ENCODE measurements around the gene TMEM131.

DNA sequence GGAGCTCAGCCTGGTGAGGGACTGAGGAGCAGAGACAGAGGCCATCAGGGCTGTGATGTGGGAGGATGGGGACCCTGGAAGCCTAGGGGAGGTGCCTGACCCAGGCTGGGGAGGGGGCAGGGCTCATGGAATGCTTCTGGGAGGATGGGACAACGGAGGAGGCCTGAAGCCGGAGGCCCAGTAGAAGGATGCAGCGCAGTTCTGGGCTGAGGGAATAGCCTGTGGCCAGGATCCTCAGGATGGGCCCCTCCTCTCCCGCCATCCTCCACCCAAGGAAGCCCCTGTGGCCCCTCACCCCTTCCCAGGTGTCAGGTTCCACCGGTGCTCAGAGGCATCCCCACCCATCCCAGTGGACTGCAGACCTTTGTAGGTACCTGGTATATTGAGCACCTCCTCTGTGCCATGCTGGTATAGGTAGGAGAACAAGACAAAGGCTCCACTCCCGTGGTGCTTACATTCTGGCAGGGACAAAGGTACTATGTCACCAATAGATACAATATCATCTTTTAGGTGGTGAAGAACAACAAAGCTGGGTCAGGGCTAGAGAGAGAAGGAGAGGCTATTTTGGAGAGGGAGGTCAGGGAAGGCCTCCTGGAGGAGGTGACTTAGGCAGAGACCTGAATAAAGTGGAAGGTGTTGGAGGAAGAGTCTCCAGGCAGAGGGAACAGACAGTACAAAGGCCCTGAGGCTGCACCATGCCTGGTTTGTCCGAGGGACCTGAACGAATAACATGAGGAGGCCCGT, 279.6 kb downstream of the TMEM131 start:
- TF ChIP-seq, protein P1, sequence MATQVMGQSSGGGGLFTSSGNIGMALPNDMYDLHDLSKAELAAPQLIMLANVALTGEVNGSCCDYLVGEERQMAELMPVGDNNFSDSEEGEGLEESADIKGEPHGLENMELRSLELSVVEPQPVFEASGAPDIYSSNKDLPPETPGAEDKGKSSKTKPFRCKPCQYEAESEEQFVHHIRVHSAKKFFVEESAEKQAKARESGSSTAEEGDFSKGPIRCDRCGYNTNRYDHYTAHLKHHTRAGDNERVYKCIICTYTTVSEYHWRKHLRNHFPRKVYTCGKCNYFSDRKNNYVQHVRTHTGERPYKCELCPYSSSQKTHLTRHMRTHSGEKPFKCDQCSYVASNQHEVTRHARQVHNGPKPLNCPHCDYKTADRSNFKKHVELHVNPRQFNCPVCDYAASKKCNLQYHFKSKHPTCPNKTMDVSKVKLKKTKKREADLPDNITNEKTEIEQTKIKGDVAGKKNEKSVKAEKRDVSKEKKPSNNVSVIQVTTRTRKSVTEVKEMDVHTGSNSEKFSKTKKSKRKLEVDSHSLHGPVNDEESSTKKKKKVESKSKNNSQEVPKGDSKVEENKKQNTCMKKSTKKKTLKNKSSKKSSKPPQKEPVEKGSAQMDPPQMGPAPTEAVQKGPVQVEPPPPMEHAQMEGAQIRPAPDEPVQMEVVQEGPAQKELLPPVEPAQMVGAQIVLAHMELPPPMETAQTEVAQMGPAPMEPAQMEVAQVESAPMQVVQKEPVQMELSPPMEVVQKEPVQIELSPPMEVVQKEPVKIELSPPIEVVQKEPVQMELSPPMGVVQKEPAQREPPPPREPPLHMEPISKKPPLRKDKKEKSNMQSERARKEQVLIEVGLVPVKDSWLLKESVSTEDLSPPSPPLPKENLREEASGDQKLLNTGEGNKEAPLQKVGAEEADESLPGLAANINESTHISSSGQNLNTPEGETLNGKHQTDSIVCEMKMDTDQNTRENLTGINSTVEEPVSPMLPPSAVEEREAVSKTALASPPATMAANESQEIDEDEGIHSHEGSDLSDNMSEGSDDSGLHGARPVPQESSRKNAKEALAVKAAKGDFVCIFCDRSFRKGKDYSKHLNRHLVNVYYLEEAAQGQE (IDR thresholded peaks at IDR 0.05; ENCODE audit: insufficient replicate concordance, low read depth), result no peak
- TF ChIP-seq, protein P2, sequence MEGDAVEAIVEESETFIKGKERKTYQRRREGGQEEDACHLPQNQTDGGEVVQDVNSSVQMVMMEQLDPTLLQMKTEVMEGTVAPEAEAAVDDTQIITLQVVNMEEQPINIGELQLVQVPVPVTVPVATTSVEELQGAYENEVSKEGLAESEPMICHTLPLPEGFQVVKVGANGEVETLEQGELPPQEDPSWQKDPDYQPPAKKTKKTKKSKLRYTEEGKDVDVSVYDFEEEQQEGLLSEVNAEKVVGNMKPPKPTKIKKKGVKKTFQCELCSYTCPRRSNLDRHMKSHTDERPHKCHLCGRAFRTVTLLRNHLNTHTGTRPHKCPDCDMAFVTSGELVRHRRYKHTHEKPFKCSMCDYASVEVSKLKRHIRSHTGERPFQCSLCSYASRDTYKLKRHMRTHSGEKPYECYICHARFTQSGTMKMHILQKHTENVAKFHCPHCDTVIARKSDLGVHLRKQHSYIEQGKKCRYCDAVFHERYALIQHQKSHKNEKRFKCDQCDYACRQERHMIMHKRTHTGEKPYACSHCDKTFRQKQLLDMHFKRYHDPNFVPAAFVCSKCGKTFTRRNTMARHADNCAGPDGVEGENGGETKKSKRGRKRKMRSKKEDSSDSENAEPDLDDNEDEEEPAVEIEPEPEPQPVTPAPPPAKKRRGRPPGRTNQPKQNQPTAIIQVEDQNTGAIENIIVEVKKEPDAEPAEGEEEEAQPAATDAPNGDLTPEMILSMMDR (IDR thresholded peaks at IDR 0.05; ENCODE audit: insufficient read depth, low read length), result no peak
- no peak for TF ChIP-seq SPI1 (IDR thresholded peaks at IDR 0.05; ENCODE audit: borderline replicate concordance, low read depth)
- no peak for TF ChIP-seq GABPA (IDR thresholded peaks at IDR 0.05; ENCODE audit: low read depth)
- TF ChIP-seq POLR2AphosphoS5 (IDR thresholded peaks at IDR 0.05; ENCODE audit: low read depth), result no peak

All from HL-60 (cell line).